IMR-90 (cell line): ENCODE results near the gene SLC22A12. TPM values are rescaled to one million over a fixed set of nuclear protein-coding genes. Genes with fewer than 3 reads are reported as not detected.

ENCODE experiments used
- ATAC-seq: fragments of 200-7000 bp; cut with Tn5 transposase; 2 replicates; pipeline ENCODE4 v1.9.1; 2020; ENCODE audit warnings: low read depth, mild to moderate bottlenecking, moderate library complexity
- BruUV-seq: library from RNA; stranded (reverse); fragments of 400-500 nt; replicated peaks from 2 replicates; lab custom pipeline; 2021; lab: Mats Ljungman, UMichigan
- CTCF ChIA-PET: fragments of 300-600 bp; formaldehyde crosslinking; extraction: SDS; loops from one replicate; lab custom pipeline; 2021; ENCODE audit warnings: antibody characterized with exemption; lab: Yijun Ruan, JAX
- POLR2A ChIA-PET: fragments of 300-600 bp; sonication (Branson Sonifier 250); formaldehyde crosslinking; loops from one replicate; lab custom pipeline; 2022; ENCODE audit warnings: antibody characterized with exemption; ENCODE audit not compliant: unreplicated experiment; lab: Charles Lee
- DNase-seq: peaks from one replicate; pipeline ENCODE4 v3.0.0; 2013
- H2AFZ ChIP-seq: replicated peaks from 2 replicates; pipeline ENCODE3; 2013; ENCODE audit warnings: low read length, mild to moderate bottlenecking; ENCODE audit not compliant: poor library complexity
- H2AK5ac ChIP-seq: 2 replicates; pipeline ENCODE4 v1.6.1; 2013; ENCODE audit warnings: low read depth, low read length, inconsistent platforms
- H2AK9ac ChIP-seq: replicated peaks from 2 replicates; pipeline ENCODE3; 2013; ENCODE audit warnings: mild to moderate bottlenecking, low read depth, low read length, moderate library complexity; ENCODE audit not compliant: poor library complexity
- H2BK120ac ChIP-seq: 2 replicates; pipeline ENCODE4 v1.6.1; 2013; ENCODE audit warnings: low read depth, low read length, inconsistent platforms
- H2BK15ac ChIP-seq: 3 replicates; pipeline ENCODE4 v1.6.1; 2013; ENCODE audit warnings: low read depth, low read length, inconsistent platforms
- H2BK20ac ChIP-seq: 2 replicates; pipeline ENCODE4 v1.6.1; 2013; ENCODE audit warnings: low read depth, mild to moderate bottlenecking, inconsistent platforms, low read length, moderate library complexity
- H2BK5ac ChIP-seq: 2 replicates; pipeline ENCODE4 v1.6.1; 2013; ENCODE audit warnings: mild to moderate bottlenecking, low read depth, low read length, inconsistent platforms; ENCODE audit not compliant: poor library complexity, severe bottlenecking
- H3K14ac ChIP-seq: replicated peaks from 2 replicates; pipeline ENCODE4 v1.6.1; 2013; ENCODE audit warnings: low read depth, low read length, inconsistent platforms
- H3K18ac ChIP-seq: 2 replicates; pipeline ENCODE4 v1.6.1; 2013; ENCODE audit warnings: low read depth, low read length, control low read depth
- H3K23ac ChIP-seq: 2 replicates; pipeline ENCODE4 v1.6.1; 2013; ENCODE audit warnings: low read depth, low read length, inconsistent platforms
- H3K27ac ChIP-seq: 2 replicates; pipeline ENCODE4 v1.5.1; 2013; ENCODE audit warnings: mild to moderate bottlenecking, control low read depth, low read length; ENCODE audit not compliant: insufficient read depth
- H3K27me3 ChIP-seq: 2 replicates; pipeline ENCODE4 v1.6.1; 2013; ENCODE audit warnings: low read length; ENCODE audit not compliant: control insufficient read depth, insufficient read depth
- H3K36me3 ChIP-seq: 2 replicates; pipeline ENCODE4 v1.6.1; 2013; ENCODE audit warnings: low read length, mixed read lengths; ENCODE audit not compliant: control insufficient read depth, insufficient read depth
- H3K4ac ChIP-seq: 2 replicates; pipeline ENCODE4 v1.6.1; 2013; ENCODE audit warnings: low read depth, low read length, inconsistent platforms
- H3K4me1 ChIP-seq: 2 replicates; pipeline ENCODE4 v1.6.1; 2013; ENCODE audit warnings: low read length, mixed read lengths; ENCODE audit not compliant: control insufficient read depth, insufficient read depth
- H3K4me2 ChIP-seq: 2 replicates; pipeline ENCODE4 v1.6.1; 2013; ENCODE audit warnings: low read depth, mild to moderate bottlenecking, control low read depth, low read length, moderate library complexity
- H3K4me3 ChIP-seq: 2 replicates; pipeline ENCODE4 v1.5.1; 2013; ENCODE audit warnings: low read depth, mild to moderate bottlenecking, control low read depth, low read length, moderate library complexity; ENCODE audit not compliant: insufficient read depth
- H3K56ac ChIP-seq: 2 replicates; pipeline ENCODE4 v1.6.1; 2013; ENCODE audit warnings: low read length, inconsistent platforms; ENCODE audit not compliant: insufficient read depth; ENCODE audit errors: extremely low read depth
- H3K79me1 ChIP-seq, 2 experiments: 2 replicates each; pipeline ENCODE4 v1.6.1; 2013; ENCODE audit warnings: low read length in 2 of 2, inconsistent platforms in 1 of 2, low read depth in 1 of 2
- H3K9ac ChIP-seq: 2 replicates; pipeline ENCODE4 v1.6.1; 2013; ENCODE audit warnings: low read depth, low read length, control low read depth
- H3K9me1 ChIP-seq: 2 replicates; pipeline ENCODE4 v1.6.1; 2013; ENCODE audit warnings: low read length, inconsistent platforms; ENCODE audit not compliant: insufficient read depth
- H3K9me3 ChIP-seq: 2 replicates; pipeline ENCODE4 v1.6.1; 2013; ENCODE audit warnings: low read length; ENCODE audit not compliant: control insufficient read depth, insufficient read depth
- H4K20me1 ChIP-seq: 2 replicates; pipeline ENCODE4 v1.6.1; 2013; ENCODE audit warnings: low read length, inconsistent platforms; ENCODE audit not compliant: insufficient read depth
- H4K5ac ChIP-seq: 2 replicates; pipeline ENCODE4 v1.6.1; 2013; ENCODE audit warnings: mild to moderate bottlenecking, low read depth, low read length, control low read depth
- H4K8ac ChIP-seq, 2 experiments: 2 replicates each; pipeline ENCODE4 v1.6.1; 2013; ENCODE audit warnings: low read depth in 2 of 2, low read length in 2 of 2, control low read depth in 1 of 2, inconsistent platforms in 1 of 2
- H4K91ac ChIP-seq: 2 replicates; pipeline ENCODE4 v1.6.1; 2013; ENCODE audit warnings: low read depth, low read length, inconsistent platforms; ENCODE audit not compliant: insufficient read depth
- BHLHE40 ChIP-seq: fragments of 150-350 bp; IDR thresholded peaks from 2 replicates; pipeline ENCODE4 v1.6.1; 2016; ENCODE audit warnings: mild to moderate bottlenecking, low read depth, low read length
- CEBPB ChIP-seq: IDR thresholded peaks from 2 replicates; pipeline ENCODE4 v1.6.1; 2012; ENCODE audit warnings: low read depth, low read length, improper control_type of control experiment
- CHD1 ChIP-seq: IDR thresholded peaks from 2 replicates; pipeline ENCODE4 v1.6.1; 2012; ENCODE audit warnings: low read depth, low read length, improper control_type of control experiment
- FOS ChIP-seq: fragments of 150-350 bp; IDR thresholded peaks from 2 replicates; pipeline ENCODE4 v1.6.1; 2016; ENCODE audit warnings: low read depth, low read length
- MAFK ChIP-seq: IDR thresholded peaks from 2 replicates; pipeline ENCODE4 v1.6.1; 2012; ENCODE audit warnings: low read depth, low read length, improper control_type of control experiment
- MAZ ChIP-seq: IDR thresholded peaks from 2 replicates; pipeline ENCODE4 v1.6.1; 2012; ENCODE audit warnings: low read depth, mild to moderate bottlenecking, low read length, improper control_type of control experiment, moderate library complexity, borderline replicate concordance
- MXI1 ChIP-seq: IDR thresholded peaks from 2 replicates; pipeline ENCODE4 v1.6.1; 2012; ENCODE audit warnings: low read depth, mild to moderate bottlenecking, low read length, moderate library complexity, borderline replicate concordance
- NFE2L2 ChIP-seq: fragments of 150-350 bp; IDR thresholded peaks from 2 replicates; pipeline ENCODE4 v1.6.1; 2016; ENCODE audit warnings: low read depth, mild to moderate bottlenecking, low read length
- POLR2A ChIP-seq: IDR thresholded peaks from 2 replicates; pipeline ENCODE4 v1.6.1; 2012; ENCODE audit warnings: mild to moderate bottlenecking, low read depth, low read length
- RAD21 ChIP-seq: IDR thresholded peaks from 2 replicates; pipeline ENCODE4 v1.6.1; 2012; ENCODE audit warnings: low read length, improper control_type of control experiment
- RCOR1 ChIP-seq: IDR thresholded peaks from 2 replicates; pipeline ENCODE4 v1.6.1; 2012; ENCODE audit warnings: mild to moderate bottlenecking, low read length, improper control_type of control experiment; ENCODE audit not compliant: insufficient replicate concordance
- RFX5 ChIP-seq: IDR thresholded peaks from 2 replicates; pipeline ENCODE4 v1.8.0; 2012; ENCODE audit warnings: low read depth, mild to moderate bottlenecking, low read length, moderate library complexity
- SMC3 ChIP-seq: fragments of 150-350 bp; IDR thresholded peaks from 2 replicates; pipeline ENCODE4 v1.6.1; 2016; ENCODE audit warnings: low read depth, mild to moderate bottlenecking, antibody characterized with exemption, low read length, moderate library complexity
- WGBS, 2 experiments: methylation state at CpG; one replicate each; pipeline versions ENCODE4 v1.1.5 to v1.1.7; 2013; ENCODE audit warnings: missing lambda C conversion rate in 2 of 2; ENCODE audit not compliant: insufficient read length in 1 of 2; ENCODE audit errors: extremely low coverage in 2 of 2; 5-methylcytosine and 5-hydroxymethylcytosine counted together
- dilution Hi-C: fragments of 300-500 bp; cut with HindIII; formaldehyde crosslinking; loops from one replicate; pipeline ENCODE4 v1.14.3; 2018; ENCODE audit warnings: low sequenced_read_pairs; ENCODE audit not compliant: unreplicated experiment
- in situ Hi-C: fragments of 300-500 bp; cut with MboI; formaldehyde crosslinking; loops from 3 replicates; pipeline ENCODE4 v1.14.3; 2019; ENCODE audit warnings: low sequenced_read_pairs, inconsistent platforms, mixed read lengths
- intact Hi-C: fragments of 100-400 bp; cut with micrococcal nuclease; formaldehyde crosslinking; loops from 2 replicates; pipeline ENCODE4 v1.10.0; 2022
- polyA plus RNA-seq, 3 experiments: library from polyadenylated mRNA; depleted of rRNA; stranded (reverse); fragments of >200 nt; gene quantifications; 2 replicates each; pipeline ENCODE4 v1.2.3, GENCODE V29; 2012; ENCODE audit warnings: low replicate concordance in 1 of 3
- total RNA-seq: library from RNA; depleted of rRNA; stranded (reverse); fragments of >200 nt; gene quantifications from 2 replicates; pipeline ENCODE4 v1.2.3, GENCODE V29; 2012
- TF ChIP-seq, protein P1 (sequence below): fragments of 150-350 bp; IDR thresholded peaks from 2 replicates; pipeline ENCODE4 v1.6.1; 2017; ENCODE audit warnings: mild to moderate bottlenecking, antibody characterized with exemption, low read length, low read depth
- TF ChIP-seq, protein P2 (sequence below): conservative IDR thresholded peaks from 2 replicates; pipeline ENCODE4 v1.5.1; 2012; ENCODE audit warnings: mild to moderate bottlenecking, low read depth, low read length, improper control_type of control experiment
- TF ChIP-seq, protein P3 (sequence below): fragments of 150-350 bp; IDR thresholded peaks from 2 replicates; pipeline ENCODE4 v1.6.1; 2016; ENCODE audit warnings: low read depth, mild to moderate bottlenecking, low read length, moderate library complexity, borderline replicate concordance

Gene SLC22A12
- total and polyA plus RNA-seq, 2 of the 4 experiments (the other 2 are of a cell fraction) = not detected

DNA sequence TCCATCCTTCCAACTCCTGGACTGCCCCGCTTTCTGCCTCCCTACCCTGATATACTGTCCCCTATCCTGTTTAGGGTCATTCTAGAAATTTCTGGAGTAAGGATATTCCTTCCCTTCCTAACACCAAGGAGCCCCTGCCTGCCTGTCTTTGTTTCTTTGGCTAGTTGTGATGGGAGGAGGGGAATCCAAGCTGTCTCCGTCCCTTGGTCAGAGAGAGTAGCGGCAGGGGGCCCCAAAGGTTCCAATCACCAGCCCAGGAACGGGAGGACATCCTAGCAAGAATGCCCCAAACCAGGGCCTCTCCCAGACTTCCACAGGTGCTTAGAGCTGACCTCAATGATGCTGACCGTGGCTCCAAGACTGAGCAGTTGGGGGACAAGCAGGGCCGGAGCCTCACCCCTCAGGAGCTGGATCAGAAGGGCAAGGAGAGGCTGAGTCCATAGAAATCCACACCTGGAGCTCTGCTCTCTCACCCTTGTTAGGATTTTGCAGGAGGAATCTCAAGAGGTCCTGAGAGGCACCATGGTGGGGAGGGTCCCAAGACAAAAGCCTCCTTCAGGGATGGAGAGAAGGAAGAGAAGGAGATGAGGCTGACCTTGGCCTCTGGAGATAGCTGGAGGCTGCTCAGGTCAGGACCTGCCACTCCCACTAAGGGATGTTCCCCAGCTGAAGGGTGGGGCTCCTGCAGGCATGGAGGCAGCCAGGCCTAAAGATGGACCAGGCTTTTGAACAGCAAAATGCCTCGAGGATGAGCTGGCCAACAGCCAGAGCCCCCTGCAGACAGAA, 13.6 kb downstream of the SLC22A12 start:
- H4K91ac ChIP-seq = no peak overlapping the region
- H3K9ac ChIP-seq = no peak overlapping the region
- H2AFZ ChIP-seq = no peak overlapping the region
- H2AK9ac ChIP-seq = no peak overlapping the region
- no peak overlapping the region for H3K56ac ChIP-seq
- H2BK20ac ChIP-seq = no peak overlapping the region
- no peak for TF ChIP-seq MXI1
- no peak for TF ChIP-seq MAFK
- TF ChIP-seq, protein P1, sequence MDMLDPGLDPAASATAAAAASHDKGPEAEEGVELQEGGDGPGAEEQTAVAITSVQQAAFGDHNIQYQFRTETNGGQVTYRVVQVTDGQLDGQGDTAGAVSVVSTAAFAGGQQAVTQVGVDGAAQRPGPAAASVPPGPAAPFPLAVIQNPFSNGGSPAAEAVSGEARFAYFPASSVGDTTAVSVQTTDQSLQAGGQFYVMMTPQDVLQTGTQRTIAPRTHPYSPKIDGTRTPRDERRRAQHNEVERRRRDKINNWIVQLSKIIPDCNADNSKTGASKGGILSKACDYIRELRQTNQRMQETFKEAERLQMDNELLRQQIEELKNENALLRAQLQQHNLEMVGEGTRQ = no peak
- no peak for TF ChIP-seq RAD21
- TF ChIP-seq FOS = no peak
- no peak for TF ChIP-seq NFE2L2
- no peak for TF ChIP-seq MAZ
- TF ChIP-seq SMC3 = no peak
- TF ChIP-seq RCOR1 = no peak
- no peak for TF ChIP-seq CHD1
- TF ChIP-seq, protein P2, sequence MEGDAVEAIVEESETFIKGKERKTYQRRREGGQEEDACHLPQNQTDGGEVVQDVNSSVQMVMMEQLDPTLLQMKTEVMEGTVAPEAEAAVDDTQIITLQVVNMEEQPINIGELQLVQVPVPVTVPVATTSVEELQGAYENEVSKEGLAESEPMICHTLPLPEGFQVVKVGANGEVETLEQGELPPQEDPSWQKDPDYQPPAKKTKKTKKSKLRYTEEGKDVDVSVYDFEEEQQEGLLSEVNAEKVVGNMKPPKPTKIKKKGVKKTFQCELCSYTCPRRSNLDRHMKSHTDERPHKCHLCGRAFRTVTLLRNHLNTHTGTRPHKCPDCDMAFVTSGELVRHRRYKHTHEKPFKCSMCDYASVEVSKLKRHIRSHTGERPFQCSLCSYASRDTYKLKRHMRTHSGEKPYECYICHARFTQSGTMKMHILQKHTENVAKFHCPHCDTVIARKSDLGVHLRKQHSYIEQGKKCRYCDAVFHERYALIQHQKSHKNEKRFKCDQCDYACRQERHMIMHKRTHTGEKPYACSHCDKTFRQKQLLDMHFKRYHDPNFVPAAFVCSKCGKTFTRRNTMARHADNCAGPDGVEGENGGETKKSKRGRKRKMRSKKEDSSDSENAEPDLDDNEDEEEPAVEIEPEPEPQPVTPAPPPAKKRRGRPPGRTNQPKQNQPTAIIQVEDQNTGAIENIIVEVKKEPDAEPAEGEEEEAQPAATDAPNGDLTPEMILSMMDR = no peak
- no peak for TF ChIP-seq CEBPB
- TF ChIP-seq BHLHE40 = no peak
- no peak for TF ChIP-seq RFX5
- TF ChIP-seq POLR2A = no peak
- TF ChIP-seq, protein P3, sequence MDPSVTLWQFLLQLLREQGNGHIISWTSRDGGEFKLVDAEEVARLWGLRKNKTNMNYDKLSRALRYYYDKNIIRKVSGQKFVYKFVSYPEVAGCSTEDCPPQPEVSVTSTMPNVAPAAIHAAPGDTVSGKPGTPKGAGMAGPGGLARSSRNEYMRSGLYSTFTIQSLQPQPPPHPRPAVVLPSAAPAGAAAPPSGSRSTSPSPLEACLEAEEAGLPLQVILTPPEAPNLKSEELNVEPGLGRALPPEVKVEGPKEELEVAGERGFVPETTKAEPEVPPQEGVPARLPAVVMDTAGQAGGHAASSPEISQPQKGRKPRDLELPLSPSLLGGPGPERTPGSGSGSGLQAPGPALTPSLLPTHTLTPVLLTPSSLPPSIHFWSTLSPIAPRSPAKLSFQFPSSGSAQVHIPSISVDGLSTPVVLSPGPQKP = no peak
- CTCF ChIA-PET = no interaction called here
- no peak for ATAC-seq
- H2BK120ac ChIP-seq = no peak overlapping the region
- H3K4ac ChIP-seq = no peak overlapping the region
- POLR2A ChIA-PET = no interaction called here
- H4K5ac ChIP-seq = no peak overlapping the region
- no peak overlapping the region for H4K8ac ChIP-seq
- no peak overlapping the region for H2BK5ac ChIP-seq
- H3K9me3 ChIP-seq = no peaks in the 10 kb centered on the region
- H4K20me1 ChIP-seq = no peaks in the 10 kb centered on the region
- H2BK15ac ChIP-seq = no peak overlapping the region
- in situ Hi-C loops (no loop called here), intact Hi-C loops (no loop called here), dilution Hi-C loops (no loop called here)
- no peak overlapping the region for H3K14ac ChIP-seq
- H3K4me3 ChIP-seq = no peak overlapping the region
- H3K4me2 ChIP-seq = no peak overlapping the region
- H3K4me1 ChIP-seq = no peaks in the 10 kb centered on the region
- peaks cover 51% of the 10 kb centered on the region for H3K27me3 ChIP-seq
- no peaks in the 10 kb centered on the region for H3K79me1 ChIP-seq
- BruUV-seq = no TSS peak
- H3K9me1 ChIP-seq = no peaks in the 10 kb centered on the region
- H3K18ac ChIP-seq = no peak overlapping the region
- no peak overlapping the region for H2AK5ac ChIP-seq
- no peak overlapping the region for H3K23ac ChIP-seq
- WGBS, 2 experiments = 0% methylated on average over 1 of the region's 7 CpGs; no CpG with 5 or more reads in 1 of the 2 experiments
- no peak overlapping the region for H3K27ac ChIP-seq
- no peaks in the 10 kb centered on the region for H3K36me3 ChIP-seq
- DNase-seq = no peak
